IMR-90 (cell line): ENCODE results near the gene FAM177A1. TPM values are rescaled to one million over a fixed set of nuclear protein-coding genes. Genes with fewer than 3 reads are reported as not detected.

Experiments used
- ATAC-seq: fragments of 200-7000 bp; cut with Tn5 transposase; 2 replicates; pipeline ENCODE4 v1.9.1; 2020; ENCODE audit warnings: low read depth, mild to moderate bottlenecking, moderate library complexity
- BruUV-seq: library from RNA; stranded (reverse); fragments of 400-500 nt; replicated peaks from 2 replicates; lab custom pipeline; 2021; lab: Mats Ljungman, UMichigan
- CTCF ChIA-PET: fragments of 300-600 bp; formaldehyde crosslinking; extraction: SDS; loops from one replicate; lab custom pipeline; 2021; ENCODE audit warnings: antibody characterized with exemption; lab: Yijun Ruan, JAX
- POLR2A ChIA-PET: fragments of 300-600 bp; sonication (Branson Sonifier 250); formaldehyde crosslinking; loops from one replicate; lab custom pipeline; 2022; ENCODE audit warnings: antibody characterized with exemption; ENCODE audit not compliant: unreplicated experiment; lab: Charles Lee
- DNase-seq: peaks from one replicate; pipeline ENCODE4 v3.0.0; 2013
- H2AFZ ChIP-seq: replicated peaks from 2 replicates; pipeline ENCODE3; 2013; ENCODE audit warnings: low read length, mild to moderate bottlenecking; ENCODE audit not compliant: poor library complexity
- H2AK5ac ChIP-seq: 2 replicates; pipeline ENCODE4 v1.6.1; 2013; ENCODE audit warnings: low read depth, low read length, inconsistent platforms
- H2AK9ac ChIP-seq: replicated peaks from 2 replicates; pipeline ENCODE3; 2013; ENCODE audit warnings: mild to moderate bottlenecking, low read depth, low read length, moderate library complexity; ENCODE audit not compliant: poor library complexity
- H2BK120ac ChIP-seq: 2 replicates; pipeline ENCODE4 v1.6.1; 2013; ENCODE audit warnings: low read depth, low read length, inconsistent platforms
- H2BK15ac ChIP-seq: 3 replicates; pipeline ENCODE4 v1.6.1; 2013; ENCODE audit warnings: low read depth, low read length, inconsistent platforms
- H2BK20ac ChIP-seq: 2 replicates; pipeline ENCODE4 v1.6.1; 2013; ENCODE audit warnings: low read depth, mild to moderate bottlenecking, inconsistent platforms, low read length, moderate library complexity
- H2BK5ac ChIP-seq: 2 replicates; pipeline ENCODE4 v1.6.1; 2013; ENCODE audit warnings: mild to moderate bottlenecking, low read depth, low read length, inconsistent platforms; ENCODE audit not compliant: poor library complexity, severe bottlenecking
- H3K14ac ChIP-seq: replicated peaks from 2 replicates; pipeline ENCODE4 v1.6.1; 2013; ENCODE audit warnings: low read depth, low read length, inconsistent platforms
- H3K18ac ChIP-seq: 2 replicates; pipeline ENCODE4 v1.6.1; 2013; ENCODE audit warnings: low read depth, low read length, control low read depth
- H3K23ac ChIP-seq: 2 replicates; pipeline ENCODE4 v1.6.1; 2013; ENCODE audit warnings: low read depth, low read length, inconsistent platforms
- H3K27ac ChIP-seq: 2 replicates; pipeline ENCODE4 v1.5.1; 2013; ENCODE audit warnings: mild to moderate bottlenecking, control low read depth, low read length; ENCODE audit not compliant: insufficient read depth
- H3K27me3 ChIP-seq: 2 replicates; pipeline ENCODE4 v1.6.1; 2013; ENCODE audit warnings: low read length; ENCODE audit not compliant: control insufficient read depth, insufficient read depth
- H3K36me3 ChIP-seq: 2 replicates; pipeline ENCODE4 v1.6.1; 2013; ENCODE audit warnings: low read length, mixed read lengths; ENCODE audit not compliant: control insufficient read depth, insufficient read depth
- H3K4ac ChIP-seq: 2 replicates; pipeline ENCODE4 v1.6.1; 2013; ENCODE audit warnings: low read depth, low read length, inconsistent platforms
- H3K4me1 ChIP-seq: 2 replicates; pipeline ENCODE4 v1.6.1; 2013; ENCODE audit warnings: low read length, mixed read lengths; ENCODE audit not compliant: control insufficient read depth, insufficient read depth
- H3K4me2 ChIP-seq: 2 replicates; pipeline ENCODE4 v1.6.1; 2013; ENCODE audit warnings: low read depth, mild to moderate bottlenecking, control low read depth, low read length, moderate library complexity
- H3K4me3 ChIP-seq: 2 replicates; pipeline ENCODE4 v1.5.1; 2013; ENCODE audit warnings: low read depth, mild to moderate bottlenecking, control low read depth, low read length, moderate library complexity; ENCODE audit not compliant: insufficient read depth
- H3K56ac ChIP-seq: 2 replicates; pipeline ENCODE4 v1.6.1; 2013; ENCODE audit warnings: low read length, inconsistent platforms; ENCODE audit not compliant: insufficient read depth; ENCODE audit errors: extremely low read depth
- H3K79me1 ChIP-seq, 2 experiments: 2 replicates each; pipeline ENCODE4 v1.6.1; 2013; ENCODE audit warnings: low read length in 2 of 2, inconsistent platforms in 1 of 2, low read depth in 1 of 2
- H3K9ac ChIP-seq: 2 replicates; pipeline ENCODE4 v1.6.1; 2013; ENCODE audit warnings: low read depth, low read length, control low read depth
- H3K9me1 ChIP-seq: 2 replicates; pipeline ENCODE4 v1.6.1; 2013; ENCODE audit warnings: low read length, inconsistent platforms; ENCODE audit not compliant: insufficient read depth
- H3K9me3 ChIP-seq: 2 replicates; pipeline ENCODE4 v1.6.1; 2013; ENCODE audit warnings: low read length; ENCODE audit not compliant: control insufficient read depth, insufficient read depth
- H4K20me1 ChIP-seq: 2 replicates; pipeline ENCODE4 v1.6.1; 2013; ENCODE audit warnings: low read length, inconsistent platforms; ENCODE audit not compliant: insufficient read depth
- H4K5ac ChIP-seq: 2 replicates; pipeline ENCODE4 v1.6.1; 2013; ENCODE audit warnings: mild to moderate bottlenecking, low read depth, low read length, control low read depth
- H4K8ac ChIP-seq, 2 experiments: 2 replicates each; pipeline ENCODE4 v1.6.1; 2013; ENCODE audit warnings: low read depth in 2 of 2, low read length in 2 of 2, control low read depth in 1 of 2, inconsistent platforms in 1 of 2
- H4K91ac ChIP-seq: 2 replicates; pipeline ENCODE4 v1.6.1; 2013; ENCODE audit warnings: low read depth, low read length, inconsistent platforms; ENCODE audit not compliant: insufficient read depth
- BHLHE40 ChIP-seq: fragments of 150-350 bp; IDR thresholded peaks from 2 replicates; pipeline ENCODE4 v1.6.1; 2016; ENCODE audit warnings: mild to moderate bottlenecking, low read depth, low read length
- CEBPB ChIP-seq: IDR thresholded peaks from 2 replicates; pipeline ENCODE4 v1.6.1; 2012; ENCODE audit warnings: low read depth, low read length, improper control_type of control experiment
- CTCF ChIP-seq: conservative IDR thresholded peaks from 2 replicates; pipeline ENCODE4 v1.5.1; 2012; ENCODE audit warnings: mild to moderate bottlenecking, low read depth, low read length, improper control_type of control experiment
- FOS ChIP-seq: fragments of 150-350 bp; IDR thresholded peaks from 2 replicates; pipeline ENCODE4 v1.6.1; 2016; ENCODE audit warnings: low read depth, low read length
- MAZ ChIP-seq: IDR thresholded peaks from 2 replicates; pipeline ENCODE4 v1.6.1; 2012; ENCODE audit warnings: low read depth, mild to moderate bottlenecking, low read length, improper control_type of control experiment, moderate library complexity, borderline replicate concordance
- MXI1 ChIP-seq: IDR thresholded peaks from 2 replicates; pipeline ENCODE4 v1.6.1; 2012; ENCODE audit warnings: low read depth, mild to moderate bottlenecking, low read length, moderate library complexity, borderline replicate concordance
- RAD21 ChIP-seq: IDR thresholded peaks from 2 replicates; pipeline ENCODE4 v1.6.1; 2012; ENCODE audit warnings: low read length, improper control_type of control experiment
- SMC3 ChIP-seq: fragments of 150-350 bp; IDR thresholded peaks from 2 replicates; pipeline ENCODE4 v1.6.1; 2016; ENCODE audit warnings: low read depth, mild to moderate bottlenecking, antibody characterized with exemption, low read length, moderate library complexity
- WGBS, 2 experiments: methylation state at CpG; one replicate each; pipeline versions ENCODE4 v1.1.5 to v1.1.7; 2013; ENCODE audit warnings: missing lambda C conversion rate in 2 of 2; ENCODE audit not compliant: insufficient read length in 1 of 2; ENCODE audit errors: extremely low coverage in 2 of 2; 5-methylcytosine and 5-hydroxymethylcytosine counted together
- dilution Hi-C: fragments of 300-500 bp; cut with HindIII; formaldehyde crosslinking; loops from one replicate; pipeline ENCODE4 v1.14.3; 2018; ENCODE audit warnings: low sequenced_read_pairs; ENCODE audit not compliant: unreplicated experiment
- in situ Hi-C: fragments of 300-500 bp; cut with MboI; formaldehyde crosslinking; loops from 3 replicates; pipeline ENCODE4 v1.14.3; 2019; ENCODE audit warnings: low sequenced_read_pairs, inconsistent platforms, mixed read lengths
- intact Hi-C: fragments of 100-400 bp; cut with micrococcal nuclease; formaldehyde crosslinking; loops from 2 replicates; pipeline ENCODE4 v1.10.0; 2022
- polyA plus RNA-seq, 3 experiments: library from polyadenylated mRNA; depleted of rRNA; stranded (reverse); fragments of >200 nt; gene quantifications; 2 replicates each; pipeline ENCODE4 v1.2.3, GENCODE V29; 2012; ENCODE audit warnings: low replicate concordance in 1 of 3
- total RNA-seq: library from RNA; depleted of rRNA; stranded (reverse); fragments of >200 nt; gene quantifications from 2 replicates; pipeline ENCODE4 v1.2.3, GENCODE V29; 2012; rRNA removed

FAM177A1 gene
- total and polyA plus RNA-seq, 2 of the 4 experiments (the other 2 are of a cell fraction), result 18.5 to 33.4 TPM

GRCh38 chr14:35124127-35124526 lies 78.1 kb downstream of the FAM177A1 start:
- Histone ChIP-seq H3K4ac (no peak overlapping the region), H4K20me1 (no peaks in the 10 kb centered on the region), H2BK20ac (no peak overlapping the region), H3K79me1 (peaks cover 25 to 56% of the 10 kb centered on the region in 2 experiments), H3K18ac (no peak overlapping the region), H2AK9ac (no peak overlapping the region), H3K4me2 (no peak overlapping the region), H3K56ac (no peak overlapping the region), H3K9me3 (no peaks in the 10 kb centered on the region), H3K23ac (peak overlapping the region; percentile 56; the same call in 1 of the 2 replicates), H3K9ac (no peak overlapping the region), H2AFZ (no peak overlapping the region), H3K27ac (no peak overlapping the region), H3K14ac (no peak overlapping the region), H3K4me1 (peaks cover 5% of the 10 kb centered on the region), H3K4me3 (no peak overlapping the region), H2BK15ac (no peak overlapping the region), H2BK5ac (no peak overlapping the region), H4K91ac (no peak overlapping the region), H3K27me3 (no peaks in the 10 kb centered on the region), H2AK5ac (no peak overlapping the region), H4K8ac (no peak overlapping the region), H2BK120ac (no peak overlapping the region), H4K5ac (no peak overlapping the region), H3K36me3 (peaks cover 6% of the 10 kb centered on the region), H3K9me1 (0 out of 2 replicates have a peak, but pooled peaks cover 3% of the 10 kb centered on the region)
- CTCF ChIA-PET, result interaction anchor here (0.6 kb wide), 1 partner anchor 542 kb away, joined by 3 read pairs; no protein-coding TSS in a partner anchor
- DNase-seq (no peak), ATAC-seq (no peak)
- dilution Hi-C loops, result no loop called here
- WGBS, 2 experiments, result no CpG with 5 or more reads among the region's 1 CpG
- intact Hi-C loops, result no loop called here
- POLR2A ChIA-PET, result interaction anchor here (0.6 kb wide), 1 partner anchor 280 kb away, joined by 7 read pairs; the partner anchor contains the start of gene NFKBIA
- TF ChIP-seq RAD21 (no peak), CEBPB (no peak), BHLHE40 (no peak), MXI1 (no peak), SMC3 (no peak), CTCF (no peak), MAZ (no peak), FOS (no peak)
- no TSS peak for BruUV-seq
- in situ Hi-C loops, result no loop called here

Other genes with a start within 250 kb of the FAM177A1 start
- gene BAZ1A, start 170.9 kb upstream of the FAM177A1 start, total RNA-seq, result 23.8 and 43.6 TPM in 2 replicates
- 15.3 and 17.1 TPM in 2 replicates for gene BAZ1A, start 170.9 kb upstream of the FAM177A1 start, polyA plus RNA-seq (2012; rRNA removed)
- 63.3 and 109 TPM in 2 replicates for gene SRP54, start 63.3 kb upstream of the FAM177A1 start, total RNA-seq
- gene SRP54, start 63.3 kb upstream of the FAM177A1 start, polyA plus RNA-seq (2012; rRNA removed), result 39.6 and 56.2 TPM in 2 replicates
- gene PPP2R3C, start 75.7 kb downstream of the FAM177A1 start, total RNA-seq, result 17.0 and 31.1 TPM in 2 replicates
- gene PPP2R3C, start 75.7 kb downstream of the FAM177A1 start, polyA plus RNA-seq (2012; rRNA removed), result 13.0 and 15.9 TPM in 2 replicates
- gene PRORP, start 76.3 kb downstream of the FAM177A1 start, total RNA-seq, result 41.1 and 50.5 TPM in 2 replicates
- 18.0 and 19.2 TPM in 2 replicates for gene PRORP, start 76.3 kb downstream of the FAM177A1 start, polyA plus RNA-seq (2012; rRNA removed)
- gene PSMA6, start 246.1 kb downstream of the FAM177A1 start, total RNA-seq, result 435 and 530 TPM in 2 replicates
- 171 and 184 TPM in 2 replicates for gene PSMA6, start 246.1 kb downstream of the FAM177A1 start, polyA plus RNA-seq (2012; rRNA removed)